Activated CD4-positive, CD25-positive, alpha-beta regulatory T cell (primary cell): ENCODE data around the gene KLHL26.
"Not testable (repeated sequence)": the region's sequence is repeated elsewhere in the genome, so short reads cannot be mapped to it uniquely, and the experiment has no call there.

ENCODE experiments used
- DNase-seq, 4 experiments: peaks; one replicate each; lab custom pipeline; 2025; lab: John Stamatoyannopoulos, UW

KLHL26 gene

GRCh38 chr19:18600692-18601397 is 36.0 kb upstream of the KLHL26 start:
- DNase-seq: not testable (repeated sequence)

- no peak for DNase-seq
Measured at GRCh38 chr19:18601875-18602274, 35.0 kb upstream of the KLHL26 start.

- no peak for DNase-seq
Measured at GRCh38 chr19:18603255-18603957, 33.4 kb upstream of the KLHL26 start.

- no peak for DNase-seq
Measured at GRCh38 chr19:18603958-18604819, 32.6 kb upstream of the KLHL26 start.

GRCh38 chr19:18604820-18605159 is 32.0 kb upstream of the KLHL26 start:
- no peak for DNase-seq

GRCh38 chr19:18605196-18605545 is 31.7 kb upstream of the KLHL26 start:
- DNase-seq: no peak

GRCh38 chr19:18605546-18606280 is 31.1 kb upstream of the KLHL26 start:
- no peak for DNase-seq

GRCh38 chr19:18606281-18607225 is 30.3 kb upstream of the KLHL26 start, which contains the start of gene CRLF1:
TSS of gene CRLF1 (minus strand) at chr19:18606799. CDS start at chr19:18606656, 143 bp downstream.
- DNase-seq: no peak

GRCh38 chr19:18607226-18608101 is 29.4 kb upstream of the KLHL26 start:
- DNase-seq: no peak

GRCh38 chr19:18608102-18608804 is 28.6 kb upstream of the KLHL26 start:
- no peak for DNase-seq

GRCh38 chr19:18608805-18609716 is 27.8 kb upstream of the KLHL26 start:
- DNase-seq: no peak

- no peak for DNase-seq
Measured at GRCh38 chr19:18609717-18610051, 27.1 kb upstream of the KLHL26 start.

GRCh38 chr19:18610245-18610555 is 26.6 kb upstream of the KLHL26 start:
- no peak for DNase-seq

GRCh38 chr19:18610556-18611326 is 26.1 kb upstream of the KLHL26 start:
- DNase-seq: no peak

GRCh38 chr19:18611327-18612050 is 25.3 kb upstream of the KLHL26 start:
- DNase-seq: no peak

- DNase-seq: no peak
Measured at GRCh38 chr19:18612051-18612771, 24.6 kb upstream of the KLHL26 start.
